SHP77 treated with DMSO at 0.1 percent for 48 hours (cell line): Measurements from ENCODE around the gene RAPGEF4.

ENCODE experiments used
- DNase-seq: peaks from one replicate; lab custom pipeline; 2025; lab: John Stamatoyannopoulos, UW

Gene RAPGEF4

DNA sequence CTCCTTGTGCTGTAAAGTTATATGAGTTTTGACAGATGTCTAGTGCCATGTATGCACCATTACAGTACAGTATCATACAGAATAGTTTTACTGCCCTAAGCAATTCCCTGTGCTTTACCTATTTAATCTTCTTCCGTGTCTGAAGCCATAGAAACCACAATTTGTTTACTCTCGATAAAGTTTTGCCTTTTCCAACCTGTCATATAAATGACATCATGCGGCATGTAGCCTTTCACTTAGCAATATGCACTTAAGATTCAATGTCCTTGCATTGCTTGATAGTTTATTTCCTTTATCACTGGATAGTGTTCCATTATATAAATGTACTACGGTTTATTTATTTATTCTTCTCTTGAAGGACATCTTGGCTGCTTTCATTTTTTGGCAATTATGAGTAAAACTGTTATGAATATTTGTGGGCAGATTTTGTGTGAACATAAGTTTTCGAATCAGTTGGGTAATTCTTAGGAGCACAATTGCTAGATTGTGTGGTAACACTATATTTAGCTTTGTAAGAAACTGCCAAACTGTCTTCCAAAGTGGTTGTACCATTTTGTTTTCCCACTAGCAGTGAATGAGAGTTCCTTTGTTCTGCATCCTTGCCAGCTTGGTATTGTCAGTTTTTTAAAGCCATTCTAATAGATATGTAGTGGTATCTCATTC, 203.2 kb downstream of the RAPGEF4 start:
- no peak for DNase-seq

DNA sequence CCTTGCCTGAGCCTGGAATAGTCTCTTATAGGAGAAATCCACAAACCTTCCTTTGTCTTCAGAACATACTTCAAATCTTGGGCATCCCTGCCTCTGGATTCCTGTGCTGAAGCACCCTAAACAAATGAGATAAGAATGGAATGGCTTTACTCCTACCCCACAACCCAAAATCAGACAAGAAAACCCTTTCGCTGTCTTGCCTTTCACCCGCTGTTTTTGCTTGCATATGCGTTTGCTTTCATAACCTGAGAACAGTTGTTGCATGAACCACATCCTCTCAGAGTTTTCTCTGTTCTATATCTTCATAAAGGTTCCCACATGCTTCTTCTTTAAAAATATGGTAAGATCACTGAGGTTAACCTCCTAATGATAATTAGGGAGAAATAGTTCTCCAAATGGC, 207.9 kb downstream of the RAPGEF4 start:
- DNase-seq = no peak

DNA sequence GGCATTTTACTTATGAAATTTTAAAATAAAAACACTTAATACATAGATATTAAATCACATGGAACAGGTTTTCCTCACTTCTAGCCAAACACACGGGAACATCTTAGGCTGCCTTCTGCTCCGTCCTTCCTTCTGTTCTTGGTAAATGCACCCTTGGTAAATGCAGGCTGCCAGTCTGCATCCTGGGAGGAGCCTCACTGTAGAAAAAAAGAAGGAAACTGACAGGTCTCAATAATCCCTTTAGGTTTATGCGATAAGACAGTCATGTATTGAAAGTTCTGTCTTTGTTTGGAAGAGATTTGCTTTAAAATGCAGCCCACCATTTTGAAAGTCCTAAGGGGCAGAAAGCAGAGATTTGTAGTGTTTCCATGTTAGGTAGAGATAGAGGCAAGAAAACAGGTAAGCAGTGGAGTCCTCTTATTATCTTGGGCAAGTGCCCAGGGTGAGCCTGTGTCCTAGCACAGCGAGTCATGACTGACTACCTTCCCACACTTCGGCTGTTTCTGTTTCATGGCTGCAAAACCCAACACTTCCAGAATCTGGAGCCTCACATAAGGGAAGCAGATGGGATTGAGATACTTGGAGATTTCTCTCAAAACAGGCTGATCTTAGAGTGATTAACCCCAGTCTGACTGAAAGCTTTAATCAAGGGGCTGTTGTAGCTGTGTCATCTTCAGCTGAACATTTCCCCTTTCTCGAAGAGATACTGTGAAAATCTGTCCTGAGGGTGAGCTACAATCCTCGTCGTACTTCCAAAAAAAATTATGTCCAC, 208.6 kb downstream of the RAPGEF4 start:
- no peak for DNase-seq

DNA sequence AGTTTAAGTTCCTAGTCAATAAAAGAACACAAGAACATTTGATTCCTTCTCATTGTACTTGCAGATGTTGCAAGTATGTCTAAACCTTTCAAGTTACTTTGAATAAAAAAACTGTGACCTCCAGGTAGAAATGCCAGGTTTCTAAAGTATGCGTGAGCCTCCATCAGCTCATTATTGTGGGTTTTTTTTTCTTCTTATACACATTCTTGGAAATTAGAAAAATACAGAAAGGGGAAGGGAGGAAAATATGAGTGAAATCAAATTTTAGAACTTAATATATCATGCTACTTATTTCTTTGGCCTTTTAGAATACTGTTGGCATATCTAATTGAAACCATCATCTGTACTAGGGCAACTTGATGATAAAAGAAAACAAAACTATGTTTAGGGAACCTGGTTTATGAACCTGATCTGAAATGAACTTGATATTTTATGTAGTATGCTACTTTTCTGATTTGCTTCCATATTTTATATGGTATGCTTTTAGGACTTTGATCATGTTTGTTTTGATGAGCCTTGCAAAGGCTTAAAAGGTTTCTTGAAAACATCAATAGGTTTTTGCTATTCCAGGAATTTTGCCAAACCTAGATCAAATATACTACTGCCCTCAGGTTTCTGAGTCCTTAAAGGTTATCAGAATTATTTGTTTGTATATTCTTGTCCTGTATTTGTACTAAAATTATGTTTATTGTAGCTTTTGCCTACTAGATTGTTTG, 209.3 kb downstream of the RAPGEF4 start:
- DNase-seq = no peak

DNA sequence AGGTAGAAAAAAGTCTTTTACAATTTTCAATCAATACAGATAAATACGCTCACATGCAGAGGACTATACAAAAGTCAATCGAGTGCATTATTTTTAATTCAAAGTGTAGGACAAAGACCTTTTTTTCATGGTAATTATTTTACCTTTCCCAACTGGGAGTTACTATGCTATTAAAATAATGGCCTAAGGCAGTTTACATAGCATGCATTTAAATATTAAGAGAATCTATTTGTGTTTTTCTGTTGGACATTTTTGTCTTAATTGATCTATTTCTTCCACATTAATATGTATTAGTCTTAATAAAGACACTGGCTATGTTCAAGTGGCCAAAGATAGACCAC, 209.8 kb downstream of the RAPGEF4 start:
- DNase-seq = no peak

DNA sequence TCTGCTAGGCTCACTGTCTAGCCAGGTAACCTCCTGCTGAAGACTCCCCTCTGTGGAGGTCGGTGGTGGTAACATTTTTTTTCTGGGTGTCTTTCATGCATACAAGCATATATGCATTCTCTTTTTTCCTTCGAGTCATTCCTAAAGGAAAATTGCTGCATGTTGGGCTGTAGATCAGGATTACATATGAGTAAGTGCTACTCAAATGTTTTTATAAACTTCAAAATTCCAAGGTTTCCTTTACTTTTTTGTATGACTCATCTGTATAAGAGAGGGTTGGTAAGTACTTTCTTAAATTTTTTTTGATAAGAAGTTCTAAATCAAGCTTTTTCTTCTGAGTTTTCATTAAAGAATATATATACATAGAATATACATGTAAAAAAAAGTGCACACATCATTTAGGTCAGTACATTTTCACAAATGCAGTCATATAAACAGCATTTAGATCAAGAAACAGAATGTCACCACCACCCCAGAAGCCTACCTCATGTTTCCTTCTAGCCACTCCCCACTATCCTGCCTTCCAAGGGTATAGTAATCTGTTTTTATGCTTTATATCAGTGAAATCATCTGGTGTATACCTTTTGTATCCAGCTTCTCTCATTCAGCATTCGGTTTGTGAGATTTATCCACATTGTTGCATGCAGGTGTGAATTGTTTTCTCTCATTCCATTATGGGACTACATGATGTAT, 212.0 kb downstream of the RAPGEF4 start:
- DNase-seq = no peak

DNA sequence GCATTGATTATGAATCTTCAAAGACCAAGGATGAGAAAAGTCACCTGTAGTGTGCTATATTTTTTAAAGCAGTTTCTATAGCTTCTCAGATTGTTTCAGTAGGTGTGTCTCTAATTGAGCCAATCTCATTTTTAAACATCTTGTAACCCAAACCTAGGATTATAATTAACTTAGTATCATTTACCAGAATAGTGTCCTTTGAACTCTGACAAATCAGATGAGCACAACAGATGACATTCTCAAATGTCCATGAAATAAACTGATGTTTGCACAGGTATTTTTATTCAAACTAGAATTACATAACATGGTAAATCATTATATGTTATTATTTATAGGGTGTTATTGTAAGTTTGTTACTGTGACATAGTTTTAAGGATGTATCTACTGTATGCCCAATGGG, 213.9 kb downstream of the RAPGEF4 start:
- DNase-seq = no peak

DNA sequence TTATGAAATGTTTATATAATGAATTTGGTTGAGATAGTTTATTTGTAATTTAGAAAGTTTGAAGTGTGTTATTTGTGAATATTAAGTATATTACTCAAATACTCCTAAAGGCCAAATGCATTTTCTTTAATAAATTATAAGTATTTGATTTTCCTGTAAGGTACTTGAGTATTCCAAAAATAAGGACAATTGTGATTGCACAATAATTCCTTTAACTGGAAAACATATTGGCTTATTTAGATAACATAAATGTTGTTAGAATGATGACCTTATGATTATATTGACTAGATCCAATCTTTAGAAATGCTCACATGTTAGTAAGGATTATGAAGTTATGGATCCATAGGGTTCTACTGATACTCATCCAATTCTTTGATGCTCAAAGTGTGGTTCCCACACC, 214.9 kb downstream of the RAPGEF4 start:
- DNase-seq = no peak

DNA sequence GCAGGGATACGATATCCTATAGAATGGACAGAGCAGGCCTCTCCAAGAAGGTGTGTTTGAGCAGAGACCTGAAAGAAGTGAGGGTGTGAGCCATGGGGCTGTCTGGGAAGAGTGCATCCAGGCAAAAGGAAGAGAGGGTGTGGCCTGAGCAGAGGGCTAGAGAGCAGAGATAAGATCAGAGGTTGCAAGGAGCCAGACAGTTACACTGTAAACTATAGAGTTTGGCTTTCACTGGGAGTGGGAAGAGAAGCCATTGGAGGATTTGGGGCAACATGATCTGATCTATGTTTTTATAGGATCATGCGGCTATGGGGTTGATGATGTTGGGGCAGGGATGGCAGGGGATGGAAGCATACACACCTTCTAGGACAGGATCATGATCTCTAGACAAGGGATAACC, 215.9 kb downstream of the RAPGEF4 start:
- DNase-seq = no peak

DNA sequence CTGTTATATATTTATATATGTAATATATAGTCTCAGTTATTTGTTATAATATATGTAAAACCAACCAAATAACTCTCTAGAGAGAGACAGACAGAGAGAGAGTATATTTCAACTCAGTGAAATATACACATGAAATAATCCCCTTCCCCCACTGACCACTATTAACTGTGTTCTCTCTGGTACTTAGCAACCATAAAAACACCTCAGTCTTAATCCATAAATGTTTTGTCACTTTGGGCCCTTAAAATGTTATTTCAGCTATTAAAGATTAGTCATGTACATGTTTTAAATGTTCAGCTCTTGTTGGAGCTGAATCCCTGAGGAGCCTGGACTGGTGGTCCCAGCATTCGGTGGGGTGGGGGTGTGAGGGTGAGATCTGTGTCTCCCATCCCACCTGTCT, 217.8 kb downstream of the RAPGEF4 start:
- DNase-seq = no peak

DNA sequence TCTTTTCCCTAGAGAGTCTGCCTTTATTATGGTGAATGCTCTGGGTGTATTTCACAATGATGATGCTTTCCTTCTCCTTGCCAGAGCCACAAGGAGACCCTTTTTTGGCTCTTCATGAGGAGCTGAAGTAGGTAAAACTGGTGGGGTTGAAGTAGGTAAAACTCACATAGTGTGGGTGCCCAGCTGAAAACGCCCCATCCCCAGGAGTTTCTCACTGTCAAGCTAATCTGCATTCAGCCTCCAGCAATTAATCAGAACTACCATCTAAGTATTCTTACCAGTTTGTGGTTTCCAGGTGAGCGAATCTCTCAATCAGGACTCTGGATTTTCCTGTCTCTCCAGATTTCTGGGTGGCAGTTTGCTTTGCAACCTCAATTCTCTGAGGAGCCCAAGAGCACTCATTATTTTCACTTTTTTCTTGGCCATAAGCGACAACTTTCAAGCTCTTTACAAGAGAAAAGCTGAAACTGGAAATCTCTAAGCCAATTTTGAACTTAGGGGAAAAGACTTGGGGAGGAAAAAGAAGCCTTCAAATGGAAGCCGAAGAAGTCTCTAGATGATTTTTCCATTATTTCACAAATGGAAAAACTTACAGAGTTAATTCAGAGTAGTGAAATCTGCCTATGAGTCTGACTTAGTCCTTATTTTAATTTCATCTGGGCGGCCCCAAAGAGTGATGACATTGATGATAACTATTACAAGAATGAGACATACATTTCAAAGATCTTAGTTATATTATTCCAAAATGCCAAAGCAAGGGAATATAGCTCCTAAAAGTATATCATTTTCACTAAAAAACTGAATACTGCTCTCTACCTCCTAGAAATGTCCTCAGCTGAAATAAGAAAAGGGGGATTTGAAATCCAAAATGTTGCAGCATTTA, 218.6 kb downstream of the RAPGEF4 start:
- no peak for DNase-seq

DNA sequence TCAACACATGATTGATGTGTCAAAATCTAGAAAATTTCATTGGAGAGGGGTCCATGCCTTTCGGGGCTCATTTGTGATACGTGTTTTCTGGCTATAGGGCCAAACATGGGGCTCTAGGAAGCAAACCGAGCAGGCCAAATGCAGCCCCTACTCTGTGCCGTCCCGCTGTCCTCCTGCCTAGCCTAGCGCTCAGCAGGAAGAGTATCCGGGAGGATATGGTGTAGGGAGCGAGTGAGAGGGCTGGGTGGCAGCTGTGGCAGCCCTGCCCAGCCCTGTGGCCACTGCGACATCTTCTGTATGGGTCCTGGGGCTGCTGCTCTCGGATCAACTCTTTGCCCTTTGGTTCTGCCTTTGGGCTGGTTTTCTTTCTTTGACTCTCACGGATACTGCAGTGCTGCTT, 219.9 kb downstream of the RAPGEF4 start:
- DNase-seq = no peak

DNA sequence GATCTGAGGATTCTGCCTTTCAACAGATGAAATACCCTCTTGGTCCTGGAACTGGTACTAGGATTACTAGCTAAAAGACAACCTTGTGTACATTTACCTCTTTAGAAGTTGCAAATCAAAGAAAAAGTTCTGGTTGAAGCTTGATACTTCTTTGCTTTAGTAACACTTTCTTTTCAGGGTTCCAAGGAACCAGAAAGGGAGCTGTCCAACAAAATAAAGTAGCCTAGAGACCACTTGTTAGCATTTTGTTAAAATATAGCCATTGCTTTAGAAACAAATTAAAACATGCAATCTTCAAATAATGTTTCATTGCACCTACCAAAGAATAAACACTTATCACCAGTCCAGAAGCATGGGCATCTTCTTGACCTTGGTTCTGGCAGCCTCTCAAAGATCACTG, 222.1 kb downstream of the RAPGEF4 start:
- DNase-seq = no peak

DNA sequence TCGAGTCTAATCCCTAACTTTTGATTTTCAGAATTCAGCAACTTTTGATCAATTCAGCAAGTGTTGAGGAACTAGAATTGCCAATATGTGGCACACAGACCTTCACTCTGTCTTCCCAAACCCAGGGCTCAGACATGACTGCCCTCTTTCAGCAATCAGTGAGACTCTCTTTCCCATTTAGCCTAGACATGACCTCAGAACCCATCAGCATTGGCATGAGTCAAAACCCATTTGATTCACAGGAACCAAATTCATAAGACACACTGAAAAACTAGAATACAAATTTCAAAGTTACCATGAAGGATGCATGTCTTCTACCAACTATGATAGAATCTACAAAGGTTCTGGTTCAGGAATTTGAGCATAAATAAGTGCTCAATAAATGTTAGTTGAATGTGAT, 226.4 kb downstream of the RAPGEF4 start:
- no peak for DNase-seq

DNA sequence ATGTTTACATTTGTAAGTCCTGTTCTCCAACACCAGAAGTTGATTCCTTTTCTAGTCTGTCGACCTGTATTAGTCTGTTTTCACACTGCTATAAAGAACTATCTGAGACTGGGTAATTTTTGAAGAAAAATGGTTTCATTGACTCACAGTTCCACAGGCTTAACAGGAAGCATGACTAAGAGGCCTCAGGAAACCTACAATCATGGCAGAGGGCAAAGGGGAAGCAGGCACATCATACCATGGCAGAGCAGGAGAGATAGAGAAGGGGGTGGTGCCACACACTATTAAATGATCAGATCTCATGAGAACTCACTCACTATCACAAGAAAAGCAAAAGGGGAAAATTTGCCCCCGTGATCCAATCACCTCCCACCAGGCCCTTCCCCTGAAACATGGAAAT, 227.2 kb downstream of the RAPGEF4 start:
- no peak for DNase-seq

DNA sequence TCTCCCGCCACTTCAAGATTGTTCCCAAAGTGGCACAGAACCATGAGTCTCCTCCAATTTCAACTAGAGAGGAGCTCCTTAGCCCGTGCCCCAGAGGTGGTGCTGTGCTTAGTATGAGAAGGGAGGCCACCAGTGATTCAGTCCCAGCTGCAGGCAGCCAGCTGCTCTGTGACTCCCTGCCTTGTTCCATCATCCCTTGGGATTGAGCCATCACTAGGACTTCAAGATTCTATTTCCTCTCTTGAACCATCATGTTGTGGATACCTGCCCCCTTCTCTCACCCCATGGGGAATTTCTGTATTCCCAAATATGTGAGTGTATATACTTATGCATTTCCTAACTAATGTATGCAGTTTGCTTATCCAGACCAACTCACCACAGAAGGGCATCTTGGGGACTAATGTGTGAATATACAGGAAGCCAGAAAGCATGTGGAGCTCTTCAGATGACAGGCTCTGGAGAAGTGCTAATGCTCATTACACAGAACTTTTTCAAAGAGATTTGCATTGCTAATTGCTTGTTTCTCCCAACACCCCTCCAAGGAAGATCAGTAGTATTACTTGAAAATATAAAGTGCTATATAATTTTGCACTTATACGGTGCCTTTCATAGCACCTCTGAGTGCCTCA, 229.0 kb downstream of the RAPGEF4 start:
- DNase-seq = no peak

DNA sequence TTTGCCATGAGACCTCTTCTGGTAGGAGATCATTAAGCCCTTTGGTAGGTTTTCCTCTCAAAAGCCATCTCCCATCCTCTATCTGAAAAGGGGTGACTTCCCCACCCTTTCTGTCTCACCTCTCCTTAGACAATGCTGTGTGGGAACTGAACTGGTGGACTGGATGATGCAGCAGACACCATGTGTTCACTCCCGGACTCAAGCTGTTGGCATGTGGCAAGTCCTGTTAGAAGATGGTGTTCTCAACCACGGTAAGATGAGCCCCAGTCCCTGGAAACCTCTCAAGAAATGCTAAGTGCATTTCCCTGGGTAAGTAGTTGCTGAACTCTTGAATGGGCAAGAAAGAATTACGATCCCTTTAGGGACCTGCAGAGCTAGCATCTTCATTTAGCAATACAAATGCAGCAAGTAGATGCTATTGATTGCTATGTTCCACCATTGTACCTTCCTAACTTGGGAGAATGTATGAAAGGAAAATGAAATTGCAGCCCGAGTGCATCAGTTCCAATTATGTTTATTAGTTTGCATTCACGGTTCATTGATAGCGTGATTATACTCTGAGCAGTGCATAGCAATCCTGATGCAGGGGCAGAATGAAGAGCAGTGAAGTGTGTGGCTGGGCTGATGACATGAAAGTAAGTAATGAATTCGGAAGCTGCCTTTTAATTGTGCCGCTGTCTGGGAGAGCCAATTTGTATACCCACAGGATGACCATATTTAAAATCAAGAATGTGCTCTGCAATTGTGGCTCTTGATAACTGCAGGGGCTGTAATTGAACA, 230.0 kb downstream of the RAPGEF4 start:
- no peak for DNase-seq

DNA sequence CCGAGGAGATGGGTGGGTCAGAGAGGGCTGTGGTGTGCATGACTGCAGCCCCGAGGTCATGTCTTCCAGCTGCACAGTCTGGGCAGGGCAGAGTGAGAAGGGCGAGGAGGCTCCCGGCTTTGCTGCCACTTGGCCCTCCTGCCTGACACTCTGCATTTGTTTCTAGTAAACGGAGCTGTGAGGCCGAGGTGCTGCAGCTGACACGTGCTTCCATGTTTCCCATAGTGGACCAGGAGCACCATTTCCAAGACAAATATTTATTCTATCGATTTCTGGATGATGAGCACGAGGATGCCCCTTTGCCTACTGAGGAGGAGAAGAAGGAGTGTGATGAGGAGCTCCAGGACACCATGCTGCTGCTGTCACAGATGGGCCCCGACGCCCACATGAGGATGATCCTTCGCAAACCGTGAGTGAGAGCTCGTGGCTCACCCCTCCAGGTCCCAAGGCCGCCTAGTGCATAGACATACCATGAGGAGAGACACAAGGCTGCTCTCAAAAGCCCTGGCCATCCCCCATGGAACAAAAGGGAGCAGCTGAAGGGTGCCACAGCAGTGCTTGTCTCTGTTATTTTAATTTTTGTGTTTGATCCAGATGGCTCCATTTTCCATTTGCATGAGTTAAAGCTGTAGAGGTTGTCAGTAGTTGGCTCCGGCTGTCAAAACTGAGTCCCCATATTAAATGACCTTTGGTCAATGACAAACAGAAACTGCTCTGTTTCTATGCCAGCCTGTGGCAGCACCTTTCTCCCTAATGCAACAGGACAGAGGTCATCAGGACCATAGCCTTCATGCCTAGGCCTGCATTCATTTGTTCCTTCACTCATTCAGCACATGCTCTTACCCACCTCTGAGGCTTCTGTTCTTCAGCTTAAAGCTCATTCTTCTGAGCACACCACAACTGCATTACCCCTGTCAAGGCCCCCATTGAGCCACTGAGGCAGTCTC, 231.7 kb downstream of the RAPGEF4 start:
- no peak for DNase-seq

DNA sequence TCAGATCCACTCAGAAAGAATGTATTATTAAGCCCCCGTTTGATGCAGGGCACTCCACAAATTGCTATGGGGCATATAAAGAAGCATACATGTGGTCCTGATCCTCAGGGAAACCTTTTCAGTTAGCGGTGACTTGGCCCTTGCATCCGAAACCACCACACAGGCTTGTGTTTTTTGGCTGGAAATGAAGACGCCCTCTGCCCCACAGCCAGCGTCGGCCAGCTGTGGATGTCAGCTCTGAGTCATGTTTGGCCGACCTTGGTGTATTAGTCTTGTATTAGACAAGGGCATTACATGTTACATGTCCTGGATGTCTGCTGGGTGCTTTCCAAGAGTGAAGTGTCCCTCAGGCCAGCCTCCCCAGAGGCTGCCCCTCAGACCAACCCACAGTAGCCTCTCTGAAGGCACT, 232.4 kb downstream of the RAPGEF4 start:
- no peak for DNase-seq
